Ammon's horn (tissue), 1 donor: ENCODE results near the gene SULF2.

Experiments used
- DNase-seq: peaks from one replicate; pipeline ENCODE4 v3.0.0-alpha.2; 2016; ENCODE audit warnings: low spot score

Gene SULF2

GRCh38 chr20:47783828-47784598 is 1.3 kb downstream of the SULF2 start:
- no peak for DNase-seq

GRCh38 chr20:47782920-47783552 is 2.2 kb downstream of the SULF2 start:
- no peak for DNase-seq

GRCh38 chr20:47782076-47782475 is 3.2 kb downstream of the SULF2 start:
- DNase-seq, result no peak

GRCh38 chr20:47781632-47782031 is 3.6 kb downstream of the SULF2 start:
- DNase-seq, result no peak

- no peak for DNase-seq
Observed at GRCh38 chr20:47780720-47781389, 4.4 kb downstream of the SULF2 start.

GRCh38 chr20:47778398-47779354 is 6.6 kb downstream of the SULF2 start:
- DNase-seq, result no peak

- DNase-seq, result no peak
Observed at GRCh38 chr20:47777220-47777619, 8.1 kb downstream of the SULF2 start.

- DNase-seq, result no peak
Observed at GRCh38 chr20:47776639-47777038, 8.6 kb downstream of the SULF2 start.

GRCh38 chr20:47775841-47776240 is 9.4 kb downstream of the SULF2 start:
- no peak for DNase-seq

GRCh38 chr20:47775039-47775438 is 10.2 kb downstream of the SULF2 start:
- DNase-seq, result no peak

GRCh38 chr20:47774131-47774777 is 11.0 kb downstream of the SULF2 start:
- no peak for DNase-seq

GRCh38 chr20:47773371-47773786 is 11.9 kb downstream of the SULF2 start:
- no peak for DNase-seq

GRCh38 chr20:47770935-47771334 is 14.3 kb downstream of the SULF2 start:
- DNase-seq, result peak; percentile 52

- DNase-seq, result no peak
Observed at GRCh38 chr20:47768016-47768824, 17.1 kb downstream of the SULF2 start.

- DNase-seq, result no peak
Observed at GRCh38 chr20:47765691-47766594, 19.3 kb downstream of the SULF2 start.

- no peak for DNase-seq
Observed at GRCh38 chr20:47765271-47765670, 20.0 kb downstream of the SULF2 start.

- no peak for DNase-seq
Observed at GRCh38 chr20:47764154-47764733, 21.0 kb downstream of the SULF2 start.

GRCh38 chr20:47762699-47763268 is 22.5 kb downstream of the SULF2 start:
- DNase-seq, result no peak
